HL-60/S4 treated with retinoic acid at 250 ng/mL for 4 days and 3 days (cell line): ENCODE results near the gene PCSK5.

Experiments used
- in situ Hi-C: fragments of 300-500 bp; cut with MboI; formaldehyde crosslinking; loops from 2 replicates; pipeline ENCODE4 v1.7.0; 2022; ENCODE audit warnings: low sequenced_read_pairs

The PCSK5 gene

GRCh38 chr9:76373173-76373783 is 482.8 kb downstream of the PCSK5 start:
- in situ Hi-C loops = no loop called here

GRCh38 chr9:76373784-76374474 is 483.5 kb downstream of the PCSK5 start:
- in situ Hi-C loops = no loop called here

GRCh38 chr9:76374783-76375559 is 484.5 kb downstream of the PCSK5 start:
- in situ Hi-C loops = no loop called here

- in situ Hi-C loops = no loop called here
Measured at GRCh38 chr9:76377791-76378190, 487.3 kb downstream of the PCSK5 start.

GRCh38 chr9:76378367-76379073 is 488.0 kb downstream of the PCSK5 start:
- in situ Hi-C loops = no loop called here

GRCh38 chr9:76379494-76379893 is 489.0 kb downstream of the PCSK5 start:
- in situ Hi-C loops = no loop called here

- in situ Hi-C loops = no loop called here
Measured at GRCh38 chr9:76390656-76391055, 500.2 kb downstream of the PCSK5 start.

GRCh38 chr9:76394195-76394959 is 503.9 kb downstream of the PCSK5 start, which contains the start of gene RFK:
Gene RFK (minus strand): TSS chr9:76394426. CDS start chr9:76394171, 255 bp downstream.
- in situ Hi-C loops = no loop called here

GRCh38 chr9:76394960-76395252 is 504.4 kb downstream of the PCSK5 start:
- in situ Hi-C loops = no loop called here

GRCh38 chr9:76395381-76395780 is 504.9 kb downstream of the PCSK5 start:
- in situ Hi-C loops = no loop called here

- in situ Hi-C loops = no loop called here
Measured at GRCh38 chr9:76396144-76396543, 505.7 kb downstream of the PCSK5 start.

GRCh38 chr9:76396597-76396996 is 506.1 kb downstream of the PCSK5 start:
- in situ Hi-C loops = no loop called here

- in situ Hi-C loops = no loop called here
Measured at GRCh38 chr9:76399856-76400255, 509.4 kb downstream of the PCSK5 start.

- in situ Hi-C loops = no loop called here
Measured at GRCh38 chr9:76400534-76401096, 510.1 kb downstream of the PCSK5 start.

GRCh38 chr9:76401176-76401575 is 510.7 kb downstream of the PCSK5 start:
- in situ Hi-C loops = no loop called here

GRCh38 chr9:76401580-76402354 is 511.3 kb downstream of the PCSK5 start:
- in situ Hi-C loops = no loop called here

GRCh38 chr9:76403352-76403751 is 512.9 kb downstream of the PCSK5 start:
- in situ Hi-C loops = no loop called here

- in situ Hi-C loops = no loop called here
Measured at GRCh38 chr9:76404401-76404800, 513.9 kb downstream of the PCSK5 start.

- in situ Hi-C loops = no loop called here
Measured at GRCh38 chr9:76405340-76405739, 514.9 kb downstream of the PCSK5 start.

GRCh38 chr9:76405868-76406267 is 515.4 kb downstream of the PCSK5 start:
- in situ Hi-C loops = no loop called here
